T-helper 2 cell treated with Interferon-gamma antibody and Interleukin-4, amounts not matched to agents 5 μg/mL and 100 μg/mL, for 36 hours (primary cell): ENCODE results near the gene GSTM1.
"Not testable (repeated sequence)": the region's sequence is repeated elsewhere in the genome, so short reads cannot be mapped to it uniquely, and the experiment has no call there.

Source experiments
- DNase-seq: peaks from one replicate; pipeline ENCODE4 v3.0.0; 2021; ENCODE audit warnings: low spot score
- H3K27ac Mint-ChIP-seq: one replicate; pipeline ENCODE4 v1.8.0; 2021; ENCODE audit warnings: mild to moderate bottlenecking, mixed read lengths
- H3K27me3 Mint-ChIP-seq: one replicate; pipeline ENCODE4 v1.8.0; 2021; ENCODE audit warnings: low read depth, mixed read lengths
- H3K36me3 Mint-ChIP-seq: one replicate; pipeline ENCODE4 v1.8.0; 2021; ENCODE audit warnings: low read depth, mixed read lengths
- H3K4me1 Mint-ChIP-seq: one replicate; pipeline ENCODE4 v1.8.0; 2021; ENCODE audit warnings: low read depth, mixed read lengths
- H3K4me3 Mint-ChIP-seq: one replicate; pipeline ENCODE4 v1.8.0; 2022; ENCODE audit warnings: mild to moderate bottlenecking, moderate library complexity, mixed read lengths
- H3K9me3 Mint-ChIP-seq: one replicate; pipeline ENCODE4 v1.8.0; 2021; ENCODE audit warnings: mixed read lengths

GSTM1 gene

GRCh38 chr1:109697861-109698260, 10.2 kb downstream of the GSTM1 start:
- not testable (repeated sequence) for H3K4me3 Mint-ChIP-seq, H3K9me3 Mint-ChIP-seq, DNase-seq, H3K4me1 Mint-ChIP-seq, H3K27ac Mint-ChIP-seq, H3K27me3 Mint-ChIP-seq, H3K36me3 Mint-ChIP-seq

DNA sequence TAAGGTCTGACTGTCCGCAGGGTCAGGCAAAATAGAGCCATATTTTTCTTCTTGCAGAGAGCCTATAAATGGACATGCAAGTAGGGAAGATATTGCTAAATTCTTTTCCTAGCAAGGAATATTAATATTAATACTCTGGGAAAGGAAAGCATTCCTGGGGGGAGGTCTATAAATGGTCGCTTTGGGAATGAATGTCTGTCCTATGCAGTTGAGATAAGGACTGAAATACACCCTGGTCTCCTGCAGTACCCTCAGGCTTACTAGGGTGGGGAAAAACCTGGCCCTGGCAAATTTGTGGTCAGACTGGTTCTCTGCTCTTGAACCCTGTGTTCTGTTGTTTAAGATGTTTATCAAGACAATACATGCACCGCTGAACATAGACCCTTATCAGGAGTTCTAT, 15.3 kb downstream of the GSTM1 start:
- not testable (repeated sequence) for H3K36me3 Mint-ChIP-seq, H3K4me1 Mint-ChIP-seq, H3K27ac Mint-ChIP-seq, H3K27me3 Mint-ChIP-seq, H3K4me3 Mint-ChIP-seq, DNase-seq, H3K9me3 Mint-ChIP-seq

- Mint-ChIP-seq H3K4me3 (no peak overlapping the region), H3K27me3 (no peaks in the 10 kb centered on the region), H3K4me1 (no peaks in the 10 kb centered on the region)
Observed at GRCh38 chr1:109704173-109704572, 16.6 kb downstream of the GSTM1 start.

DNA sequence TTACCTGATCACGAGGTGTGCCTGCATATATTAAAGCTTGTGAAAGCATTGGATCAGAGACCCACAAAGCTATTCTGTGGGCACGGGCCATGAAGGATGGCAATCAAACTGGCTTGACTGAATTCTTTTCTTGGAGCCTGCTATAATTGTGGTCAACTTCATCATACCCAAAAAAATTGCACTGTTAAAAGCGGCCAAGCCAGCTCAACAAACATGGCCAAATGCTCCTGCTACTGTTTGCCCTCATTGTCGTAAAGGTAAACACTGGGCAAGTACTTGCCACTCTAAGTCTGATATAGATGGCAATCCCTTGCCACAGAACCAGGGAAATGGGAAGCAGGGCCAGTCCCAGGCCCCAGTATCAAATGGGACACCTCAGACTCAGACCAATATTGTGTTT, 17.8 kb downstream of the GSTM1 start:
- Mint-ChIP-seq H3K36me3 (peaks cover 4% of the 10 kb centered on the region), H3K9me3 (peaks cover 14% of the 10 kb centered on the region), H3K27ac (no peak overlapping the region), H3K4me3 (no peak overlapping the region), H3K27me3 (no peaks in the 10 kb centered on the region), H3K4me1 (no peaks in the 10 kb centered on the region)
- DNase-seq, result no peak

More at GRCh38 chr1:109704173-109704572, 16.6 kb downstream of the GSTM1 start:
- peaks cover 2% of the 10 kb centered on the region for H3K36me3 Mint-ChIP-seq
- H3K27ac Mint-ChIP-seq, result no peak overlapping the region
- no peak for DNase-seq
- H3K9me3 Mint-ChIP-seq, result peaks cover 10% of the 10 kb centered on the region

- DNase-seq, H3K27me3 Mint-ChIP-seq, H3K4me3 Mint-ChIP-seq, H3K4me1 Mint-ChIP-seq, H3K36me3 Mint-ChIP-seq, H3K27ac Mint-ChIP-seq: not testable (repeated sequence)
- peaks cover 14% of the 10 kb centered on the region for H3K9me3 Mint-ChIP-seq
Observed at GRCh38 chr1:109708949-109709348, 21.3 kb downstream of the GSTM1 start.

DNA sequence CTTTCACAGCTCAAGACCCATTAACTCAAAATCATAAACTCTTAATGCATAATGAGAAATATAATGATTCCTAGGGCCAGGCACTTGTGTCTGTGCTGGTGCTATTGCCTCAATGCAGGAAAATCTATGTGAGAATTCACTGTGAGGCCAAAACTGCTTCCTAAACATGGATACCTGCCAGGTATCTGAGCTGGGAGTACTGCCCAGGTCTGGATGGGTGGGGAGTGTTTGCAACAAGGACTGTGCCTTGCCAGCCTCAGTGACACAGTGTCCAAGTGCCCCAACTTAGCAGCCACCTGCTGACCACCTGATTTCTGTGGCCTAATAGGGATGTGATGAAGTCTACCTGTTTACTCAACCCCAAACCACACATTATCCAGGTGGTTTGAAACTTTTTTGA, 22.2 kb downstream of the GSTM1 start:
- not testable (repeated sequence) for H3K36me3 Mint-ChIP-seq, DNase-seq, H3K4me3 Mint-ChIP-seq, H3K27ac Mint-ChIP-seq, H3K4me1 Mint-ChIP-seq, H3K27me3 Mint-ChIP-seq
- peaks cover 14% of the 10 kb centered on the region for H3K9me3 Mint-ChIP-seq

DNA sequence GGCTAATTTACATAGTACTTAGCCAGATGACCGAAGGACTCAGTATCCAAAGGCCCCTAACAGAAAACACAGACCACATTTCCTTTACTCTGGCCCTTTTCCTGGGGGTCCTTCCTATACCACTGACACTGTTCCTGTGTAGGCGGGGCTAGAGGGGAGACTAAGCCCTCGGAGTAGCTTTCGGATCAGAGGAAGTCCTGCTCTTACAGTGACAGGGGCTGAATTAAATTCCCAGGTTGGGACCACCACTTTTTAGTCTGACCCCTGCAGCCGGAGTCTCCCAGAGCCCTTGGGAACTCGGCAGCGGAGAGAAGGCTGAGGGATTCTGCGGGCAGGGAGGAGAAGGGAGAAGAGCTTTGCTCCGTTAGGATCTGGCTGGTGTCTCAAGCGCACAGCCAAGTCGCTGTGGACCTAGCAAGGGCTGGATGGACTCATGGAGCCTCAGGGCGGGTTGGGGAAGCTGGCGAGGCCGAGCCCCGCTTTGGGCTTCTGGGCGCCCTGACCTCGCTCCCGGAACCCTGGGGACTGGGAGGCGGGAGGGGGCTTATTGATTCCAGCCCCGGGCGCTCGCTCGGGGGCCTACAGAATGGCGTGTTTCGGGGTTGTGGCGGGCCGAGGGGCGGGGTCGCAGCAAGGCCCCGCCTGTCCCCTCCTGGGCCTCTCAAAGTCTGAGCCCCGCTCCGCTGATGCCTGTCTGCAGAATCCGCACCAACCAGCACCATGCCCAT, 24.1 kb downstream of the GSTM1 start, which contains the start of gene GSTM5:
Gene GSTM5, plus strand, starts transcription at position 659 of the 728 bp plus-strand sequence. Its CDS starts 62 bp downstream, at position 721.
- peak within 1 kb of the TSS; percentile 90 for H3K27ac Mint-ChIP-seq
- not testable (repeated sequence) for H3K27me3 Mint-ChIP-seq, H3K36me3 Mint-ChIP-seq, H3K4me1 Mint-ChIP-seq, DNase-seq
- H3K4me3 Mint-ChIP-seq, result peak within 1 kb of the TSS; percentile 86
- H3K9me3 Mint-ChIP-seq, result peaks cover 14% of the 10 kb centered on the region

GRCh38 chr1:109712321-109712864, 24.8 kb downstream of the GSTM1 start:
- Mint-ChIP-seq H3K36me3 (peaks cover 4% of the 10 kb centered on the region), H3K4me3 (no peak overlapping the region)

DNA sequence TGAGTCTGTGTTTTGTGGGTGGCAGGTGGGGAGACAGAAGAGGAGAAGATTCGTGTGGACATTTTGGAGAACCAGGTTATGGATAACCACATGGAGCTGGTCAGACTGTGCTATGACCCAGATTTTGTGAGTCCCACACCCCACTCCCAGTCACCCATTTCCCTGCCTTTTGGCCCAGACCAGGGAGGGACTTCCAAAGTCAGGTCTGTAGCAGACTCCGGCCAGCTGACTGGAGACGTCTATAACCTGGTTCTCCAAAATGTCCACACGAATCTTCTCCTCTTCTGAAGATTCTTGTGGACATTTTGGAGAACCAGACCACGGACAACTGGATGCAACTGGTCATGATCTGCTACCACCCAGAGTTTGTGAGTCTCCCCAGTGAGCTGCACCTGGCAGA, 26.0 kb downstream of the GSTM1 start:
- Mint-ChIP-seq H3K4me1 (no peaks in the 10 kb centered on the region), H3K27me3 (no peaks in the 10 kb centered on the region), H3K36me3 (peaks cover 1% of the 10 kb centered on the region), H3K9me3 (peaks cover 10% of the 10 kb centered on the region), H3K27ac (no peak overlapping the region), H3K4me3 (no peak overlapping the region)
- no peak for DNase-seq

More at GRCh38 chr1:109712321-109712864, 24.8 kb downstream of the GSTM1 start:
- Mint-ChIP-seq H3K4me1 (no peaks in the 10 kb centered on the region), H3K9me3 (peaks cover 14% of the 10 kb centered on the region), H3K27me3 (no peaks in the 10 kb centered on the region), H3K27ac (no peak overlapping the region)
- DNase-seq, result no peak

- Mint-ChIP-seq H3K9me3 (no peaks in the 10 kb centered on the region), H3K36me3 (no peaks in the 10 kb centered on the region), H3K27ac (no peak overlapping the region), H3K27me3 (no peaks in the 10 kb centered on the region), H3K4me3 (no peak overlapping the region), H3K4me1 (no peaks in the 10 kb centered on the region)
- no peak for DNase-seq
Observed at GRCh38 chr1:109714661-109715372, 27.2 kb downstream of the GSTM1 start.

GRCh38 chr1:109716121-109716520, 28.5 kb downstream of the GSTM1 start:
- Mint-ChIP-seq H3K4me3 (no peak overlapping the region), H3K27ac (no peak overlapping the region), H3K9me3 (no peaks in the 10 kb centered on the region), H3K27me3 (no peaks in the 10 kb centered on the region), H3K36me3 (no peaks in the 10 kb centered on the region), H3K4me1 (no peaks in the 10 kb centered on the region)
- DNase-seq, result no peak

GRCh38 chr1:109716570-109717090, 29.0 kb downstream of the GSTM1 start:
- Mint-ChIP-seq H3K9me3 (no peaks in the 10 kb centered on the region), H3K4me1 (no peaks in the 10 kb centered on the region), H3K36me3 (no peaks in the 10 kb centered on the region), H3K4me3 (no peak overlapping the region), H3K27ac (no peak overlapping the region), H3K27me3 (no peaks in the 10 kb centered on the region)
- DNase-seq, result no peak

GRCh38 chr1:109717729-109718128, 30.1 kb downstream of the GSTM1 start:
- H3K27me3 Mint-ChIP-seq, result no peaks in the 10 kb centered on the region
- H3K9me3 Mint-ChIP-seq, result no peaks in the 10 kb centered on the region
- DNase-seq, result no peak
- no peaks in the 10 kb centered on the region for H3K4me1 Mint-ChIP-seq
- no peaks in the 10 kb centered on the region for H3K36me3 Mint-ChIP-seq
- H3K4me3 Mint-ChIP-seq, result no peak overlapping the region
- no peak overlapping the region for H3K27ac Mint-ChIP-seq

DNA sequence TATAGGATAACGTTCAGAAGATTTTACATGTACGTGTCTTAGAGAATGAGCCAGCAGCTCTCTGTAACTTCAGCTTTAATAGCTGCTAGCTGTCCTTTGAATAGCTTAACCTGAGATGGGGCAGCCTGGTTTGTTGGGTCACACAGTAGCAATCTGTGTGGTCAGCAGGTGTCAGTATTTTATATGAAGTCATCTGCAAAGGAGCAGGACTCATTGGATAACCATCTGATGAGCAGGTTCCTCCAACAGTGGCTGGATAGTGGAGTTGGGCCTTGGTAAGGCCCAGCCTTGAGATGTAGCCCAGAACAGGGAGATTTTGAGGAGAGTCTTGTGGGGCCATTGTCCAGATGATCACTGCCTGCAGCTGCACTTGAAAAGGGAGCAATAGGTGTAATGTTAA, 30.9 kb downstream of the GSTM1 start:
- Mint-ChIP-seq H3K36me3 (no peaks in the 10 kb centered on the region), H3K27me3 (no peaks in the 10 kb centered on the region), H3K4me3 (no peak overlapping the region), H3K9me3 (no peaks in the 10 kb centered on the region), H3K27ac (no peak overlapping the region), H3K4me1 (no peaks in the 10 kb centered on the region)
- DNase-seq, result no peak
